DOHH2 (cell line): ENCODE measurements around the gene BCAR3.

ENCODE experiments used
- H3F3A ChIP-seq: fragments of 200-600 bp; sonication (generic), shearing (Covaris generic); 2 replicates; pipeline ENCODE4 v1.6.0; 2016; ENCODE audit warnings: antibody characterized with exemption, mild to moderate bottlenecking; ENCODE audit not compliant: control insufficient read depth, insufficient read depth
- H3K27ac ChIP-seq: fragments of 200-600 bp; sonication (generic); 2 replicates; pipeline ENCODE4 v1.5.1; 2014; ENCODE audit warnings: low read depth, mild to moderate bottlenecking, low read length, moderate library complexity
- H3K27me3 ChIP-seq: fragments of 200-600 bp; sonication (generic); 2 replicates; pipeline ENCODE4 v1.6.1; 2014; ENCODE audit warnings: mild to moderate bottlenecking, low read length, mixed read lengths; ENCODE audit not compliant: control insufficient read depth
- H3K36me3 ChIP-seq: fragments of 200-600 bp; sonication (generic); 2 replicates; pipeline ENCODE4 v1.6.1; 2014; ENCODE audit warnings: mild to moderate bottlenecking, low read length, moderate library complexity, mixed read lengths; ENCODE audit not compliant: control insufficient read depth
- H3K4me1 ChIP-seq: fragments of 200-600 bp; sonication (generic); 2 replicates; pipeline ENCODE4 v1.6.1; 2014; ENCODE audit warnings: mild to moderate bottlenecking, low read length, mixed read lengths; ENCODE audit not compliant: control insufficient read depth
- H3K4me2 ChIP-seq: fragments of 200-600 bp; sonication (generic); 2 replicates; pipeline ENCODE4 v1.6.0; 2014; ENCODE audit warnings: mild to moderate bottlenecking, low read length, moderate library complexity
- H3K4me3 ChIP-seq: fragments of 200-600 bp; sonication (generic); 2 replicates; pipeline ENCODE4 v1.5.1; 2014; ENCODE audit warnings: mild to moderate bottlenecking, low read length, mixed read lengths
- H3K79me2 ChIP-seq: fragments of 200-600 bp; sonication (generic); 2 replicates; pipeline ENCODE4 v1.6.1; 2014; ENCODE audit warnings: mild to moderate bottlenecking, low read length, mixed read lengths; ENCODE audit not compliant: control insufficient read depth
- H3K9me2 ChIP-seq: fragments of 200-600 bp; sonication (generic); replicated peaks from 2 replicates; pipeline ENCODE4 v1.6.1; 2014; ENCODE audit warnings: mild to moderate bottlenecking, low read length, mixed read lengths; ENCODE audit not compliant: control insufficient read depth
- H3K9me3 ChIP-seq: fragments of 200-600 bp; sonication (generic); 2 replicates; pipeline ENCODE4 v1.6.1; 2014; ENCODE audit warnings: antibody characterized with exemption, low read length, mixed read lengths; ENCODE audit not compliant: control insufficient read depth, insufficient read depth
- H4K20me1 ChIP-seq: fragments of 200-600 bp; sonication (generic); 2 replicates; pipeline ENCODE4 v1.6.0; 2014; ENCODE audit warnings: low read depth, mild to moderate bottlenecking, antibody characterized with exemption, low read length, moderate library complexity; ENCODE audit not compliant: control insufficient read depth, insufficient read depth
- EZH2phosphoT487 ChIP-seq: fragments of 200-600 bp; sonication (generic); IDR thresholded peaks from 2 replicates; pipeline ENCODE4 v1.6.1; 2017; ENCODE audit warnings: borderline replicate concordance, mild to moderate bottlenecking, antibody characterized with exemption, low read length, moderate library complexity, mixed read lengths
- TF ChIP-seq, protein P1 (sequence below): fragments of 200-600 bp; sonication (generic); IDR thresholded peaks from one replicate; pipeline ENCODE4 v1.5.1; 2014; ENCODE audit warnings: antibody characterized with exemption, mild to moderate bottlenecking, low read depth, low read length; ENCODE audit not compliant: poor library complexity, severe bottlenecking

Gene BCAR3

DNA sequence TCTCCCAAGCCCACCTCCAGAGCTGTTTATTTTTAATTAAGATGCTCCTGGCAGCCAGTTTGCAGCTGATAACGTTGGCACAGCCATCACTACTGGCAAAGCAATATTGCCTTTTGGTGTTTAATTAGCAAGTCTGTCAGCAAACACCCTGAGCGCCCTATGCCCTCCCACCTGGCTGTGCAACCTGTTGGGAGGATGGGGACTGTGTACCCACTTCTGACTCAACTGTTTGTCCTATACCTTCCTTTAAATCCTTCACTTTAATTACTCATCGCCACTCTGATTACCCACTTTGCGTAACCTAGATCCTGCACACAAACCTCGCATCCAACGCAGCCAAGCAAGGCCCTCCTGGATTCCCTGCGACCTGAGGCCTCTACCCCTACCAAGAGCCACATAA, 67.1 kb downstream of the BCAR3 start:
- H3K9me2 ChIP-seq: no peaks in the 10 kb centered on the region
- peaks cover 32% of the 10 kb centered on the region for H3K4me1 ChIP-seq
- no peak overlapping the region for H3K4me3 ChIP-seq
- no peaks in the 10 kb centered on the region for H3K9me3 ChIP-seq
- no peak overlapping the region for H3K27ac ChIP-seq
- H3K79me2 ChIP-seq: peaks cover 97% of the 10 kb centered on the region
- TF ChIP-seq, protein P1, sequence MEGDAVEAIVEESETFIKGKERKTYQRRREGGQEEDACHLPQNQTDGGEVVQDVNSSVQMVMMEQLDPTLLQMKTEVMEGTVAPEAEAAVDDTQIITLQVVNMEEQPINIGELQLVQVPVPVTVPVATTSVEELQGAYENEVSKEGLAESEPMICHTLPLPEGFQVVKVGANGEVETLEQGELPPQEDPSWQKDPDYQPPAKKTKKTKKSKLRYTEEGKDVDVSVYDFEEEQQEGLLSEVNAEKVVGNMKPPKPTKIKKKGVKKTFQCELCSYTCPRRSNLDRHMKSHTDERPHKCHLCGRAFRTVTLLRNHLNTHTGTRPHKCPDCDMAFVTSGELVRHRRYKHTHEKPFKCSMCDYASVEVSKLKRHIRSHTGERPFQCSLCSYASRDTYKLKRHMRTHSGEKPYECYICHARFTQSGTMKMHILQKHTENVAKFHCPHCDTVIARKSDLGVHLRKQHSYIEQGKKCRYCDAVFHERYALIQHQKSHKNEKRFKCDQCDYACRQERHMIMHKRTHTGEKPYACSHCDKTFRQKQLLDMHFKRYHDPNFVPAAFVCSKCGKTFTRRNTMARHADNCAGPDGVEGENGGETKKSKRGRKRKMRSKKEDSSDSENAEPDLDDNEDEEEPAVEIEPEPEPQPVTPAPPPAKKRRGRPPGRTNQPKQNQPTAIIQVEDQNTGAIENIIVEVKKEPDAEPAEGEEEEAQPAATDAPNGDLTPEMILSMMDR: no peak
- no peak for TF ChIP-seq EZH2phosphoT487
- no peak overlapping the region for H3K4me2 ChIP-seq
- no peaks in the 10 kb centered on the region for H3K27me3 ChIP-seq
- peaks cover 31% of the 10 kb centered on the region for H3K36me3 ChIP-seq
- 0 out of 2 replicates have a peak, but pooled peaks cover 4% of the 10 kb centered on the region for H3F3A ChIP-seq
- peaks cover 21% of the 10 kb centered on the region for H4K20me1 ChIP-seq

GRCh38 chr1:93613898-93614297, 67.7 kb downstream of the BCAR3 start:
- peaks cover 32% of the 10 kb centered on the region for H3K36me3 ChIP-seq
- H3K9me2 ChIP-seq: no peaks in the 10 kb centered on the region
- no peak overlapping the region for H3K4me2 ChIP-seq
- no peaks in the 10 kb centered on the region for H3K27me3 ChIP-seq
- H4K20me1 ChIP-seq: peaks cover 22% of the 10 kb centered on the region; the same call in 1 of the 2 replicates
- no peaks in the 10 kb centered on the region for H3K9me3 ChIP-seq
- peaks cover 99% of the 10 kb centered on the region for H3K79me2 ChIP-seq
- H3K27ac ChIP-seq: no peak overlapping the region
- H3K4me1 ChIP-seq: peaks cover 32% of the 10 kb centered on the region
- no peak for TF ChIP-seq EZH2phosphoT487
- TF ChIP-seq, protein P1: no peak
- no peak overlapping the region for H3K4me3 ChIP-seq
- 0 out of 2 replicates have a peak, but pooled peaks cover 4% of the 10 kb centered on the region for H3F3A ChIP-seq

- Histone ChIP-seq H3K4me2 (no peak overlapping the region), H3K4me1 (peaks cover 20% of the 10 kb centered on the region), H3K27ac (no peak overlapping the region), H4K20me1 (peaks cover 25% of the 10 kb centered on the region; the same call in 1 of the 2 replicates), H3K27me3 (no peaks in the 10 kb centered on the region), H3K4me3 (no peak overlapping the region), H3K9me2 (no peaks in the 10 kb centered on the region), H3K9me3 (no peaks in the 10 kb centered on the region), H3K79me2 (peaks cover 100% of the 10 kb centered on the region), H3F3A (0 out of 2 replicates have a peak, but pooled peaks cover 4% of the 10 kb centered on the region), H3K36me3 (peaks cover 34% of the 10 kb centered on the region)
- TF ChIP-seq EZH2phosphoT487: no peak
- TF ChIP-seq, protein P1: no peak
Measured at GRCh38 chr1:93612510-93612909, 69.1 kb downstream of the BCAR3 start.
